ENCODE results near the gene RALGAPB. TPM values are rescaled to one million over a fixed set of nuclear protein-coding genes. Genes with fewer than 3 reads are reported as not detected.
"Not testable (repeated sequence)": the region's sequence is repeated elsewhere in the genome, so short reads cannot be mapped to it uniquely, and the experiment has no call there.

RALGAPB gene
- total RNA-seq: 36.5 TPM

- peak; percentile 99 for DNase-seq (ENCODE audit: low spot score)
Measured at GRCh38 chr20:38472513-38473366, at the start of gene RALGAPB. TSS of gene RALGAPB (plus strand) at chr20:38472843. CDS start at chr20:38488433, 15,590 bp downstream.

- no peak for DNase-seq (ENCODE audit: low spot score)
Measured at GRCh38 chr20:38423541-38423940, 49.1 kb upstream of the RALGAPB start.

- DNase-seq (ENCODE audit: low spot score): no peak
Measured at GRCh38 chr20:38424401-38424800, 48.2 kb upstream of the RALGAPB start.

GRCh38 chr20:38426006-38426897 lies 46.4 kb upstream of the RALGAPB start:
- no peak for DNase-seq (ENCODE audit: low spot score)

GRCh38 chr20:38427655-38428023 lies 45.0 kb upstream of the RALGAPB start:
- no peak for DNase-seq (ENCODE audit: low spot score)

- DNase-seq (ENCODE audit: low spot score): no peak
Measured at GRCh38 chr20:38428800-38429199, 43.8 kb upstream of the RALGAPB start.

GRCh38 chr20:38429301-38429700 lies 43.3 kb upstream of the RALGAPB start:
- DNase-seq (ENCODE audit: low spot score): no peak

GRCh38 chr20:38430679-38431325 lies 41.8 kb upstream of the RALGAPB start:
- no peak for DNase-seq (ENCODE audit: low spot score)

GRCh38 chr20:38432292-38432691 lies 40.4 kb upstream of the RALGAPB start:
- DNase-seq (ENCODE audit: low spot score): no peak

GRCh38 chr20:38432870-38433269 lies 39.8 kb upstream of the RALGAPB start:
- not testable (repeated sequence) for DNase-seq (ENCODE audit: low spot score)

GRCh38 chr20:38433304-38433972 lies 39.2 kb upstream of the RALGAPB start:
- DNase-seq (ENCODE audit: low spot score): no peak

- no peak for DNase-seq (ENCODE audit: low spot score)
Measured at GRCh38 chr20:38434301-38434741, 38.3 kb upstream of the RALGAPB start.

- peak; percentile 91 for DNase-seq (ENCODE audit: low spot score)
Measured at GRCh38 chr20:38434770-38435554, 37.7 kb upstream of the RALGAPB start, which contains the start of gene SNHG17. TSS of gene SNHG17 (minus strand) at chr20:38435328.

GRCh38 chr20:38435555-38435939 lies 37.1 kb upstream of the RALGAPB start:
- no peak for DNase-seq (ENCODE audit: low spot score)

- DNase-seq (ENCODE audit: low spot score): no peak
Measured at GRCh38 chr20:38437796-38438195, 34.8 kb upstream of the RALGAPB start.

- DNase-seq (ENCODE audit: low spot score): not testable (repeated sequence)
Measured at GRCh38 chr20:38441110-38441509, 31.5 kb upstream of the RALGAPB start.

- DNase-seq (ENCODE audit: low spot score): no peak
Measured at GRCh38 chr20:38441916-38442315, 30.7 kb upstream of the RALGAPB start.

- DNase-seq (ENCODE audit: low spot score): no peak
Measured at GRCh38 chr20:38445381-38445796, 27.3 kb upstream of the RALGAPB start.

GRCh38 chr20:38445901-38446425 lies 26.7 kb upstream of the RALGAPB start:
- no peak for DNase-seq (ENCODE audit: low spot score)

Data from mucosa of gallbladder (tissue), 1 donor.